Aorta (tissue), 5 donors: Measurements from ENCODE around the gene CD58. TPM values are rescaled to one million over a fixed set of nuclear protein-coding genes. Genes with fewer than 3 reads are reported as not detected.
"Not testable (repeated sequence)": the region's sequence is repeated elsewhere in the genome, so short reads cannot be mapped to it uniquely, and the experiment has no call there.

Source experiments
- ATAC-seq: fragments of 200-7000 bp; cut with Tn5 transposase; one replicate; pipeline ENCODE4 v1.9.1; 2022; ENCODE audit warnings: moderate library complexity; ENCODE audit not compliant: low FRiP score
- DNase-seq, 2 donors: peaks; one replicate each; pipeline ENCODE4 v3.0.0-alpha.2; 2020
- H3K27ac ChIP-seq, 2 donors: one replicate each; pipeline ENCODE4 v1.5.1; 2013; ENCODE audit warnings: low read length in 2 of 2, mild to moderate bottlenecking in 2 of 2, moderate library complexity in 2 of 2, control low read depth in 1 of 2, inconsistent platforms in 1 of 2, low read depth in 1 of 2
- H3K27me3 ChIP-seq, 2 donors: one replicate each; pipeline ENCODE4 v1.6.1; 2013; ENCODE audit warnings: control low read depth in 1 of 2, low read length in 1 of 2, mild to moderate bottlenecking in 1 of 2, moderate library complexity in 1 of 2; ENCODE audit not compliant: insufficient read depth in 2 of 2, control insufficient read depth in 1 of 2
- H3K36me3 ChIP-seq, 2 donors: one replicate each; pipeline ENCODE4 v1.6.1; 2013; ENCODE audit warnings: control low read depth in 1 of 2, low read length in 1 of 2, mild to moderate bottlenecking in 1 of 2; ENCODE audit not compliant: insufficient read depth in 2 of 2, control insufficient read depth in 1 of 2
- H3K4me1 ChIP-seq, 2 donors: one replicate each; pipeline ENCODE4 v1.6.1; 2013; ENCODE audit warnings: low read length in 2 of 2, control low read depth in 1 of 2, mild to moderate bottlenecking in 1 of 2, moderate library complexity in 1 of 2; ENCODE audit not compliant: insufficient read depth in 2 of 2, control insufficient read depth in 1 of 2
- H3K4me3 ChIP-seq, 2 donors: one replicate each; pipeline ENCODE4 v1.5.1; 2013; ENCODE audit warnings: low read length in 2 of 2, control low read depth in 1 of 2, mild to moderate bottlenecking in 1 of 2
- H3K9me3 ChIP-seq: one replicate; pipeline ENCODE4 v1.6.1; 2013; ENCODE audit warnings: mild to moderate bottlenecking, low read length; ENCODE audit not compliant: control insufficient read depth
- WGBS, 2 donors: extraction: QIAGEN DNeasy Blood & Tissue Kit; methylation state at CpG; one replicate each; pipeline ENCODE4 v1.1.7; 2013; 5-methylcytosine and 5-hydroxymethylcytosine counted together
- intact Hi-C, 2 donors: fragments of 100-400 bp; cut with DNase I; formaldehyde crosslinking; loops; one replicate each; pipeline versions ENCODE4 v1.14.2 to v1.15.0; 2022
- polyA plus RNA-seq, 2 donors: library from polyadenylated mRNA; stranded (reverse); fragments of 200-250 nt; gene quantifications; one replicate each; pipeline ENCODE4 v1.2.3, GENCODE V29; 2013
- total RNA-seq, 2 donors: library from RNA; stranded (reverse); fragmentation: NEBNext Ultra II Directional; extraction: Animal tissue kit (Norgen Biotek cat#: 25700); gene quantifications; one replicate each; pipeline ENCODE4 v1.2.1, GENCODE V29; 2021
- donor health status: healthy with polysubstance abuse.
- donor health status: Bipolar disorder and iron deficiency.
- donor health status: DM: no; HTN: no; CAD: no.
- donor health status: DM: no; HTN: no; CAD: no.
- donor health status: DM: yes; HTN: yes; CAD: no.

The CD58 gene
- total and polyA plus RNA-seq, 4 donors = 28.6 to 45.4 (median 31.6) TPM

DNA sequence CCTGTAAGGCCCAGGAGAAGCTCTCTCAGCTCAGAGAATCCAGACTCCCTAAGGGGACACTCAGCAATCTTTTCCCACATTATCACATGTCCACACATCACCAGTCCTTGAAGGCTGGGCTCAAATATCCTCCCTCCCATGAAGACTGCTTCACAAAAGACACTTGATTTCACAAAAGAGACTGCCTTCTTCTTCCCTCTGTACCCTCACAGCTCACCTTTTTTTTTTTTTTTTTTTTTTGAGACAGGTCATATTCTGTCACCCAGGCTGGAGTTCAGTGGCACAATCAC, 1.5 kb downstream of the CD58 start:
- H3K27ac ChIP-seq = no peak overlapping the region
- H3K27me3 ChIP-seq = no peaks in the 10 kb centered on the region
- H3K4me1 ChIP-seq = peaks cover 0 to 2% of the 10 kb centered on the region in 2 donors
- DNase-seq (no peak), ATAC-seq (no peak)
- no peak overlapping the region for H3K4me3 ChIP-seq
- no peaks in the 10 kb centered on the region for H3K36me3 ChIP-seq
- intact Hi-C loops = loop anchor here in 1 of 2 donors (5.0 kb wide), 1 partner anchor 62 kb away; no protein-coding TSS in a partner anchor
- no peaks in the 10 kb centered on the region for H3K9me3 ChIP-seq

DNA sequence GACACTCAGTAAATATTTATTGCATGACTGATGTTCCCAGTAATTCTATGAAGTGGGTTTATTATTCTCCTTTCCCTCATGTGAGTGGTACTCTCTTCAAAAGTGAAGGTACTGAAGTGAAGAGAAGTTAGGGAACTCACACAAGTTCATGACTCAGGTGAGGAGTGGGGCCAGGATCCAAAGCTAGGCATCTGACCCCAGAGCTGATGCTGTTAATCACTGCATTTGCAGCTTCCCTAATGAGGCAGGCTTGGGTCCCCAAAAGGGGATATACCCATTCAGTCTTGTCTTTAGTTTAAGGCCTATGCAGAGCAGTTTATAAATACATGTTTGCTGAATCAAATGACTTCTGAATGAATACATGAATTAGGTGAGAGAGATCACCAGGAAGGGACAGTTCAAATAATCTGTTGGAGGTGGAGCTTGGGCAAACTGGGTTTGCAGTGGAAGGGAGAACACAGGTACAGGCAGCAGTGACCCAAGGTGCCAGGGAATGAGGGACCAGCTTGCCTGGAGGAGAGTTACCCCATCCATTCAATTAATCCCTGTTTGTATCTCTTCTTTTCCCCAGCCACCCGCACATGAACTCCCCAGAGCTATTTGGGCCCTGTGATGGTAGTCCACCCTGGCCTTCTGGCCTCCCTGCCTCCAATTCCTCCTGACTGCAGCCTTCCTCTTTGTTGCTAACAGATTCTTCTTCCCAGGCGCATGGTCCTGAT, 2.0 kb downstream of the CD58 start:
- Histone ChIP-seq H3K9me3 (no peaks in the 10 kb centered on the region), H3K36me3 (no peaks in the 10 kb centered on the region), H3K27ac (no peak overlapping the region)

DNA sequence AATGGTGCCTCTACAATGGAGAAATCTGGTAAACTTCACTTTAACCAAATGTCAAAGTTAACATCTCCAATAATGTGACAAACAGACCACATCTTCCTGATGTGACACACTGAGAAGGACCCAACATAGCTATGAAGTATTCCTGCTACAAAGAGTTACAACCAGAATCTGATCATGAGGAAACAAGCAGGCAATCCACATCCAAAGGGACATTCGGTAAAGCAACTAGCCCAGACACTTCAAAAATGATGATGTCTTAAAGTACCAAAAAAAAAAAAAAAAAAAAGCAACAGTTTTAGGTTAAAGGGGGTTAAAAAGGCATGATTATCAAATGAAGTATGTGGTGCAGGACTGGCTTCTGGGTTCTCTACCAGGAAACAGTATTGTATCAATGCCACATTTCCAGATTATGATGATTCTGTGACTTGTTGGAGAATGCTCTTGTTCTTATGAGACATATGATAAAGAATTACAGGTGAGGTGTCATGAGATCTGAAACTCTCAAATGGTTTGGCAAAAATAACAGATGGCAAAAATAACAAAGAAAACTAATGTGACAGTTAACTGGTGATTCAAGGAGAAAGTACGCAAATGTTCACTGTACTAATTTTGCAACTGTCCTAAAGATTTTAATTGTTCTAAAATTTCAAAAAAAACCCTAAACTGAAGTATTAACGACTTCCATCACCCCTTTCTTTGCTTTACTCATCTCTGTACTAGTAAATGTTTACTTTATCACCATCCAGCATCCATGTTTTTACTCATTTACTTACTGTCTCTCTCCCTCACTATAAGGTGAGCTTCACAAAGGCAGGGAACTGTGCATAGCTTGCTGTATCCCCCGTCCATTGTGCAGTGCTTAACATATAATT, 2.8 kb downstream of the CD58 start:
- ATAC-seq (no peak), DNase-seq (no peak)
- H3K27ac ChIP-seq = no peak overlapping the region
- no peaks in the 10 kb centered on the region for H3K36me3 ChIP-seq
- no peak overlapping the region for H3K4me3 ChIP-seq
- intact Hi-C loops = loop anchor here in 1 of 2 donors (5.0 kb wide), 1 partner anchor 61 kb away; no protein-coding TSS in a partner anchor
- 79 to 80% methylated on average over 4 of the region's 4 CpGs for WGBS, 2 donors
- H3K9me3 ChIP-seq = no peaks in the 10 kb centered on the region
- H3K27me3 ChIP-seq = no peaks in the 10 kb centered on the region
- peaks cover 0 to 2% of the 10 kb centered on the region in 2 donors for H3K4me1 ChIP-seq

More for the DNA sequence above, 2.0 kb downstream of the CD58 start:
- H3K4me1 ChIP-seq = peaks cover 0 to 2% of the 10 kb centered on the region in 2 donors
- no peak overlapping the region for H3K4me3 ChIP-seq
- WGBS, 2 donors = 94 to 100% methylated on average over 2 of the region's 2 CpGs
- DNase-seq (no peak), ATAC-seq (no peak)
- intact Hi-C loops = loop anchor here in 1 of 2 donors (5.0 kb wide), 1 partner anchor 62 kb away; no protein-coding TSS in a partner anchor
- no peaks in the 10 kb centered on the region for H3K27me3 ChIP-seq

DNA sequence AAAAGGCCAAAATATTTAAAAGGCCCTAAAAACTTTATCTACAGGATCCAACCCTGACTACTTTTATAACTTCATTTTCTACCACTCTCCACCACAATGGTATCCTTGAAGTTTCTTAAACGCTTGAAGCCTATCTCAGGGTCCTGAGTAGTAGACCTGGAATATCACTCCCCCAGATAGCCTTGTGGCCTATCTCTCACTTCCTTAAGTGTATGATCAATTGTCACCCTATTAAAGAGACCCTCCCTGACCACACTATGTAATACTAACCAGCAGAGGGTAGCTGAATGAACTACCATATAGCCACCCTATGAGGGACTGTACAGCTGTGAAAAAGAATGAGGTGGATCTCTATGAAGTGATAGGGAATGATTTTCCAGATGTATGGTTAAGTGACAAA, 5.6 kb downstream of the CD58 start:
- Histone ChIP-seq H3K36me3 (no peaks in the 10 kb centered on the region), H3K27me3 (no peaks in the 10 kb centered on the region), H3K4me3 (no peak overlapping the region), H3K9me3 (no peaks in the 10 kb centered on the region), H3K27ac (no peak overlapping the region), H3K4me1 (peaks cover 0 to 2% of the 10 kb centered on the region in 2 donors)
- no peak for DNase-seq
- 91 to 96% methylated on average over 1 of the region's 1 CpG for WGBS, 2 donors
- ATAC-seq = no peak
- intact Hi-C loops = loop anchor here in 1 of 2 donors (5.0 kb wide), 1 partner anchor 58 kb away; no protein-coding TSS in a partner anchor

DNA sequence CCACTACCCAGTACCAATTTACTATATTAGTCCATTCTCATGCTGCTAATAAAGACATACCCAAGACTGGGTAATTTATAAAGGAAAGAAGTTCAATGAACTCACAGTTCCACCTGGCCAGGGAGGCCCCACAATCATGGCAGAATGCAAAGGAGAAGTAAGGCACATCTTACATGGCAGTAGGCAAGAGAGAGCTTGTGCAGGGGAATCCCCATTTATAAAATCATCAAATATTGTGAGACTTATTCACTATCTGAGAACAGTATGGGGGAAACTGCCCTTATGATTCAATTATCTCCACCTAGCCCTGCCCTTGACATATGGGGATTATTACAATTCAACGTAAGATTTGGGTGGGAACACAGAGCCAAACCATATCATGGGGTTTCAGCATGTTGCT, 6.4 kb downstream of the CD58 start:
- H3K27me3 ChIP-seq = no peaks in the 10 kb centered on the region
- H3K27ac ChIP-seq = no peak overlapping the region
- no peak overlapping the region for H3K4me3 ChIP-seq
- H3K36me3 ChIP-seq = no peaks in the 10 kb centered on the region
- intact Hi-C loops = no loop called here
- no peak for DNase-seq
- peaks cover 0 to 2% of the 10 kb centered on the region in 2 donors for H3K4me1 ChIP-seq
- no peaks in the 10 kb centered on the region for H3K9me3 ChIP-seq
- ATAC-seq = no peak
- 99 to 100% methylated on average over 1 of the region's 1 CpG for WGBS, 2 donors

DNA sequence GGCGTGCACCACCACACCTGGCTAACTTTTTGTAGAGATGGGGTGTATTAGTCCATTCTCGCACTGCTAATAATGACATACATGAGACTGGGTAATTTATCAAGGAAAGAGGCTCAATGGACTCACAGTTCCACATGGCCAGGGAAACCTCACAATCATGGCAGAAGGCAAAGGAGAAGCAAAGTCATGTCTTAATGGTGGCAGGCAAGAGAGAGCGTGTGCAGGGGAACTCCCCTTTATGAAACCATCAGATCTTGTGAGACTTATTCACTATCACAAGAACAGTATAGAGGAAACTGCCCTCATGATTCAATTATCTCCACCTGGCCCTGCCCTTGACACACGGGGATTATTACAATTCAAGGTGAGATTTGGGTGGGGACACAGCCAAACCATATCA, 8.4 kb downstream of the CD58 start:
- H3K9me3 ChIP-seq, ATAC-seq, intact Hi-C loops, H3K4me3 ChIP-seq, H3K27me3 ChIP-seq, H3K27ac ChIP-seq, DNase-seq, H3K4me1 ChIP-seq, H3K36me3 ChIP-seq: not testable (repeated sequence)
- WGBS, 2 donors = 97 to 98% methylated on average over 4 of the region's 4 CpGs

DNA sequence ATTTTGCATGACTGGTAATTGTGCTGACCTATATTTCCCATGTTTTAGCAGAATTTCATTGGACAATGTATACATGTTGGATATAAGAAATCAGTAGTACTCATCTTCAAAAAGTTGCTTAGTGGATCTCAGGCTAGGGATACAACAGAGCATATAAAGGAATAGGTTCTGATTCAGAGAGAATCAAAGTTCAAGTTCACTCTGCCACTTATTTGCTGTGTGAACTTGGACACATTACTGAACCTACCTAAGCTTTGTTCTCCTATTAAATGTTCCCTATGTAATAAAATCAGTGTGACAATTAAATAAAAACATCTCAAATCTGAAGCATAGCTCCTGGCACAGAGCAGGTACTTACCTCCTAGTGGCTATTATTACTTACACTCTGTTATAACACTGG, 9.3 kb downstream of the CD58 start:
- no peak for ATAC-seq
- intact Hi-C loops = no loop called here
- Histone ChIP-seq H3K36me3 (no peaks in the 10 kb centered on the region), H3K4me3 (no peak overlapping the region), H3K27ac (no peak overlapping the region), H3K4me1 (peaks cover 0 to 2% of the 10 kb centered on the region in 2 donors), H3K9me3 (no peaks in the 10 kb centered on the region), H3K27me3 (no peaks in the 10 kb centered on the region)
- DNase-seq = no peak

DNA sequence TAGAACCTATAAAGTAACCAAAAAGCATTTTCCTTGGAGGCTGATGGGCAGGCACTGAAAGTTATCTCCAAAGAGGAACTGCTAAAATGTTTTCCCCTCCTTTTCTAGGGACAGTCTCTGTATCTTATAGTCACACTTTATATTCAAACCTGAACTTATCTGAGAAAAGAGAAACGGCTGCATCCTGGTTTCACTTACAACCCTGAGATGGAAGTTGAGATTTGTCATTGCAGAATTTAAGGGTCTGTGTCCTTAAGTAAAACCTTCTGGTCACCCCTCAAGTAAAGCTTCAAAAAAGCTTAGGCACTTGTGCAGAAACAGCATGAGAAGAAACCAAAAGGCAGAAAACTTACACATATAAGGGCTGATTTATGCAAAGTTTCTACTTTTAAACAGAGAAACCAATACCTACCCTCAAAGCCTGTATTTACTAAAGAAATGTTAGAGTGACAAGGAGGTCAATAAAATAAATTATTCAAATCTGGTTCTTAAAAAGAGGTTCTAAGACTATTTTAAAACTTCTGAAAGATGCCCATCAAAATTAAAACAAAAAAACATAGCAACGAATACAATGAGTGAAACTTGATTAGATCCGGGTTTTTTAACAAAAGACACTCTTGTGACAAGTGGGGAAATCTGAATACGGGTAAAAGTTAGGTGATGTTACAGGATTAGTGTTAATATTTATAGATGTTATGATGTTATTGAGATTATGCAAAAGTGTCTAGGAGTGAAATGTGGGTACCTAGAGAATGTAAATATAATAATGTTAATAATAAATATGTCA, 9.9 kb downstream of the CD58 start:
- no peak overlapping the region for H3K4me3 ChIP-seq
- intact Hi-C loops = no loop called here
- H3K27ac ChIP-seq = no peak overlapping the region
- WGBS, 2 donors = 84 to 89% methylated on average over 4 of the region's 4 CpGs
- no peak for ATAC-seq
- peaks cover 0 to 2% of the 10 kb centered on the region in 2 donors for H3K4me1 ChIP-seq
- DNase-seq = no peak
- H3K27me3 ChIP-seq = no peaks in the 10 kb centered on the region
- H3K36me3 ChIP-seq = no peaks in the 10 kb centered on the region
- no peaks in the 10 kb centered on the region for H3K9me3 ChIP-seq
